Islet of Langerhans (tissue), 1 donor: ENCODE measurements around the gene TRAF3.
"Not testable (repeated sequence)": the region's sequence is repeated elsewhere in the genome, so short reads cannot be mapped to it uniquely, and the experiment has no call there.

Source experiments
- FAIRE-seq: peaks from one replicate; lab custom pipeline; 2011; peaks lifted over from hg19 to GRCh38; lab: Jason Lieb, UNC

Gene TRAF3

DNA sequence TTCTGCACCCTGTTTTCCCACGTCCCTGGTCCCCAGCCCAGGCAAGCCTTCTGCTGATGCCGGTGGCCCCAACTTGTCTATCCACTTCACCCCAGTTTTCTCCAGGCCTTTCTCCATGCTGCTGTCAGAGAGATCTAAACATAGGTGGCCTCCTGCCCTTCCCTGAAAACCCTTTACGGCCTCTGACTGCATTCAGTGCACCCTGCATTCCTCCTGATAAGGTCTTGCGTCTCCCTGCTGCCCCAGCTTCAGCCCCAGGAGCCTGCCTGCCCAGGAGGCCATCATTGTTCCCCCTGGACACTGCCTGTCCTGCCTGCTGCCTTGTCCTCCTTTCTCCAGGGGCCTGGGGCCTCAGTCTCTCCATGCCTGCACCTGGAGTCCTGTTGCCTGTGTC lies 29.8 kb downstream of the TRAF3 start:
- no peak for FAIRE-seq

DNA sequence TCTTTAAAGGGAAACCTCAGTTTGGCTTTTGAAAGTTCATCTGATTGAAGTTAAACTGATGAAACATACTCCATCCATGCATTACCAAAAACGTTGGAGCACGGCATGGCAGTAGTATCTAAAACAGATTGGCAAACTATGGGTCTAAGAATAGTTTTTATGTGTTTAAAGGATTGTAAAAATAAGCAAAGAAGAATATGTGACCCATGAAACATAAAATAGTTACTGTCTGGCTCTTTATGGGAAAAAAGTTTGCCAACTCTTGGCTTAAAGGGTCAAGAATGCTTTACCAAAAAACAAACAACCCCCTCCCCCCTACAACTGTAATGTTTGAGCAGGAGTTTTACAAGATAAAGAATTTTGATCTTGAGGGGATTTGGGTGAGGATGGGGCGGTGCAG lies 32.6 kb downstream of the TRAF3 start:
- no peak for FAIRE-seq

DNA sequence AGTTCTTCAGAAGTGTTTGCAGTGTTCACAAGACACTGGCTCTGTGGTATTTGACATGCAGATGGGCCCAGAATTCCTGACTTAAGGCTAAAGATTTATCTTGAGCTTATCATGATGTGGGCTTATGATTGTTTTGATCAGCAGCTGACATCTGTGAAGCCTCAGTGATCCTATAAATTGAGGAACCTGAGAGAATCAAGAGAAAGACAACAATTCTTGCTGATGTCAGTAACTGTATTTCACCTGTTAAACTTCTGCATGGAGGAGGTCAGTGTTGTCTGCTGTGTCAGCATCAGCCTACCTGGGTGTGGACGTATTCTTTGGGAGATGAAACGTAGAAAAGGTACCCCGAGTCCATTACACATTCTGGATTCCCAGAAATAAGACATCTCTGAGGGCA lies 33.3 kb downstream of the TRAF3 start:
- no peak for FAIRE-seq

DNA sequence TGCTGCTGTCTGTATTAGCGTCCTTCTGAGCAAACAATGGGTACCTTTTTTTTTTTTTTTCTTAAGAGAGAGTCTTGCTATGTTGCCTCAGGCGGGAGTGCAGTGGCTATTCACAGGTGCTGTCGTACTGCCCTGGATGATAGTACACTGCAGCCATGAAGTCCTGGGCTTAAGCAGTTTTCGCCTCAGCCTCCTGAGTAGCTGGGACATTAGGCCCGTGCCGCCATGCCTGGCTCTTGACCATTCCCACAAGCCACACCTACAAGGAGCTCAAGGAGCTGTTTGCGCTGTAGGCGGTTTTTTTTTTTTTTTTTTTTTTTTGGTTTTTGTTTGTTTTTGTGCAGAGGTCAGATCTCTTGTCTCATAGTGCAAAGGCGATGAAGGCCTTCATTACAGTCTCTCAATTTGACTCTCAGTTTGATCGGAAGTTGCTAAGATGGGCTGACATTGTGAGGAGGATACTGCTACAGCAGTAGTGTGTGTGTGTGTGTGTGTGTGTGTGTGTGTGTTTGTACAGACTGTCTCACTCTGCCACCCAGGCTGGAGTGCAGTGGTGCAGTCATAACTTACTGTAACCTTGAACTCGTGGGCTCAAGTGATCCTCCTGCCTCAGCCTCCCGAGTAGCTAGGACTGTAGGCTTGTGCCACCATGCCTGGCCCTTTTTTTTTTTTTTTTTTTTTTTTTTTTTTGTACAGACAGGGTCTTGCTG lies 34.2 kb downstream of the TRAF3 start:
- FAIRE-seq, result no peak

GRCh38 chr14:102811971-102812370 lies 34.7 kb downstream of the TRAF3 start:
- FAIRE-seq, result no peak

- no peak for FAIRE-seq
These were observed 36.4 kb downstream of the TRAF3 start for GRCh38 chr14:102813691-102814090.

DNA sequence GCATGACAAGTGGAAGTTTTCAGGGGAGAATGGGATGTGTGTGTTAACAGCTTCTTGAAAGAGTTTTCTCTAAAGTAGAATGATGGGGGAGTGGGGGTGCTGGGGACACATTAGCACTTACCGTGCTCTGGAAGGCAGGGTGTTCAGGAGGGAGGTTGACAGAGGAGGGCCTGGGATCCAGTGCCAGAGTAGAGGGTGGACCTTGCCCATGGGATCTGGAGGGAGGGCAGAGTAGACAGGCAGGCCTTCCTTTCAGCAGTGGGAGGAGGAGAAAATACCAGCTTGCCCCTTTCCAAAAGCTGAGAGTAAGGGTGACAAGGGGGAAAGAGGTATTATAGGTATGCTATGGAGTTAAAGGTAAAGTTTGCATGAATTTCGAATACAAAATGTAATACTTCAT lies 40.1 kb downstream of the TRAF3 start:
- no peak for FAIRE-seq

DNA sequence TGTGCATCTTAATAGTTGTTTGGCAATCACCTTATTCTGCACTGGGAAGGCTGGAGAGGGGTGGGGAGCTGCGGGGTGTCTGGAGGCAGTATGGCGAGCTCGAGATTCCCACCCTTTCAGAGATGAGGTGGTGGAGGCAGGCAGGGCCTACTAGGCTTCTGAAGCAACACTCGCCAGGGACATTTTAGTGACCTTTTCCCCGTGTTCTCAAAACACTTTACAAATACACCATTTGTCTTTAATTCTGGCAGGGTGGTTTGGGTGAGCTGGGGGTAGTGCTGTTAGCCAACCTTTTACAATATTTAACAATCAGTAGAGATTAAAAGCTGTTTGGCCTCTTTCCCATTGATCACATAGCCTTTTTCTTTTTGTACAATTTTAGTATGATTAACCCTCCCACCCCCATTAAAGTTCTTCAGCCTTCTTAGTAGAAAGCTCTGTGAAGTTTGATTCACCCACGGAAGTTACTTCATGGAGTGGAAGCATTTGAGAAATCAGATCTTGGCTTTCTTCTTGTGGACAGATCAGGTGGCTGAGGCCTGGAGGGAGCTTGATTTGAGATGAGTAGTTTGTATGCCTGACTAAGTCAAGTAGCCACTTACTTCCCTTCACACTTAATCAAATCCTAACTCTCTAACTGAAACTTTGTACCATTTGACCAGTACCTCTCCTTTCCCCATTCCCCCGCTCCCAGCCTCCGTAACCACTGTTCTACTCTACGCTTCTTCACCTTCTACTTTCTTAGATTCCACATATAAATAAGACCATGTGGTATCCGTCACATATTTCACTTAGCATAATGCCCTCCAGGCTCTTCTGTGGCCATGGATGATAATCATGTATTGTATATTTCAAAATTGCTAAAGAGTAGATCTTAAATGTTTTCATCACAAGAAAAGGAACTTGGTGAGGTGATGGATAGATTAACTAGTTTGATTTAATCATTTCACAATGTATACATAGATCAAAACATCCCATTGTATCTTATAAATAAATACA lies 41.0 kb downstream of the TRAF3 start:
- no peak for FAIRE-seq

DNA sequence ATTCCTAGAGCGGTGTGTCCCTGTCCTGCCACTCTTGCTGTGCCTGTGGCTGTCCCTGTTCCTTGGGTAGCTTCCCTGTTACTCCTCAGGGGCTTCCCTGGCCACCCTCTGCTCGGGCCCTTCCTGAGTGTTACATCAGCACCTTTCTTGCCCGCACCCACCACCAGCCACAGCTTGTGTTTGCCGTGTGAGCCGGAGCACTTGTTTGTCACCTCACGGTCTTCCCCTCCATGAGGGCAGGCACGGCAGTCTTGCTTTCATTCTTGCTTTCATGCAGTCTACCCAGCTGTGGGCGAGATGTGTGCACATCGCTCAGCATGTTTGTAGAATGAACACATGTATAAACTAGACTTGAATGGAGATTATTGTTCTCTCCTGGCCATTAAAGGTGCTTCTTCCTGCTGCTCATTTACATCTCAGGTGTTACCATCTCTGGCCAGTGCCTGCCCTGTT lies 42.0 kb downstream of the TRAF3 start:
- no peak for FAIRE-seq

DNA sequence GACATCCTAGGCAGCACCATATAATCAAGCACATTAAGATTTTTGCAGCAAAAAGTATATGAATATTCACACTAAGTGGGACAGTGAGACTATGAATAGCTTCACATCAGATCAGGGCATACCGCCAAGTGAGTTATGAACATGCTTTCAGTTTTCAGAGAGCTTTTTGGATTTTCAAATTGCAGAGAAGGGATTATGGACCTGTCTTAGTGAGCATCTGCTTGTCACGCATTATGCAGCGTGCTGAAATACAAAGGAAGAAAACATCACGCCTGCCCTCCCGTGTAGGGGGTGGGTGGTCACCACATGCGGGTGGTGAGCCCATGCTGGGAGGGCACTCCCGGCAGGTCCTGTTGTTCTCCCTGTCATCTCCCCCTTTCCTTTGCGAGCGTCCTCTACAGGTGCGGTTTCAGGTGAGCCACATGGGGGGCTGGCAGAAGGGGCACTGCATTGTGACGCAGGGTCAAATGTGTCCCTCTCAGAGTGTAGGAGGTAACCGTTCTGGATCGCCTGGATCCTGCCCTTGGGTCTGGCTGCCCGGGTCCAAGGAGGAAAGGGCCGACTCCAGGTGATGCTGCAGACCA lies 42.6 kb downstream of the TRAF3 start:
- no peak for FAIRE-seq

DNA sequence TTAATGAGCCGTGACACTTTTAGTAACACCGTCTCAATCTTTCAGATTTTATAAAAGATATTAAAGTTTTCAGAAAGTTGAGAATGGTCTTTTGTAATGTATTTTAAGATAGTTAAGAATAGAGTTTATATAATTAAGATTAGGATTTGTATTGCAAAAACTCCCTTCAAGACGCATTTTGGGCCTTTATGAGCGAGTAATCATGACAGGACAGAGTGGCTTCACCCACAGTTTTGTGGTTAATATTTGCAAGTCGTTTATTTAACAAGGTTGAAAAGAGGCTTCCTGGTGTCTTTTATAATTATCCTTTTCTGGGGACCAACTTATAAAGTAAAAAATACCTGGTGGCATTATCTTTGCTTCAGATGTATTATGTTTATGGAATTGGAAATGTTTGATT lies 44.0 kb downstream of the TRAF3 start:
- no peak for FAIRE-seq

DNA sequence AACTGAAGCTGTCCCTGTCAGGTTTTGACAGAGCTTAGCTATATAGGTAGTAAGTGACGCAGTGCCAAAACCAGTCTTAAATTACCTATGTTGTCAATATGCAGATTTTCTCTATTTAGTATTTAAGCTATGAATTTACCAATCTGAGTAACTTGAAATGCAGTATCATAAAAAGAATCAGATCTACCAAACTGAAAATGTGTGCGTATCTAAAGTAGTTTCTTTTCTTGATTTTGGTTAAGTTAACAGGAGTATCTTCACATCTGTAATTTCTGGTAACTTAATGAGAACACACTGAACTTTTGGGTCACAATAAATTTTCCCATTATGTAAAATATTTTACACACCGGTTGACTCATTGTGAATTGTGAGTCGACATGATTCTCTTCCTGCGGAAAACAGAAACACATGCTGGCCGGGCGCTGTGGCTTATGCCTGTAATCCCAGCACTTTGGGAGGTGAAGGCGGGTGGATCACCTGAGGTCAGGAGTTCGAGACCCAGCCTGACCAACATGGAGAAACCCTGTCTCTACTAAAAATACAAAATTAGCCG lies 45.1 kb downstream of the TRAF3 start:
- FAIRE-seq, result no peak

DNA sequence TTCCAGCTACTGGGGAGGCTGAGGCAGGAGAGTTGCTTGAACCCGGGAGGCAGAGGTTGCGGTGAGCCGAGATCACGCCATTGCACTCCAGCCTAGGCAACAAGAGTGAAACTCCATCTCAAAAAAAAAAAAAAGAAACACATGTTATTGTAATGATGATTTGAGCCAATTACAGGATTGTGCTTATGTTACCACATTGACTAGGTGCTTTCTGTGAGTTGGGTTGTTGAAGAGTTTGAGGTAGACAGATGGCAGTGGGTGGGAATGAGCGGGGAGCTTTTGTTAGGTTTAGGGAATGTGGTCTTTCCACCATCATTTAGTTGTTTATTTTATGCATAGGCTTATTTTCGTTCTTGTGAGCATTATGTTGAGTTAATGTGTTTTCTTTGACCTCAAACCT lies 45.6 kb downstream of the TRAF3 start:
- FAIRE-seq, result not testable (repeated sequence)

- no peak for FAIRE-seq
These were observed 46.3 kb downstream of the TRAF3 start for GRCh38 chr14:102823546-102823945.

DNA sequence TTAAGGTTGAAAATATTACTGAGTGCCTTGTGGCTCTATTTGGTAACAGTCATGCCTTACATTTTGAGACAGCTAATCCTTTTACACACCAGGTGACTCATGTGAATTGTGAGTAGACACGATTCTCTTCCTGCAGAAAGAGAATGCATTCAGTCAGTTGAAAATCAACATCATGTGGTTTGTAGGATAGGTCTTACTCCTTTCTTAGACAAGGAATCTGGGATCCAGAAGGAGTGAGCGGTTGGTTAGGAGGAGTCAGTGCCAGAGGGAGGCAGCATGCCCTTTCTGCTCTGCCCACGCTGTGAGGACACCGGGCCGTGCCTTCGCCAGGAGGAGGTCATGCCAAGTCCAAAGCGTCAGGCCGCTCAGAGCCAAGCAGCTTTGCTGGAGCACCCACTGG lies 47.6 kb downstream of the TRAF3 start:
- no peak for FAIRE-seq

- FAIRE-seq, result no peak
These were observed 48.3 kb downstream of the TRAF3 start for GRCh38 chr14:102825307-102826095.

GRCh38 chr14:102826161-102826560 lies 48.9 kb downstream of the TRAF3 start:
- no peak for FAIRE-seq

DNA sequence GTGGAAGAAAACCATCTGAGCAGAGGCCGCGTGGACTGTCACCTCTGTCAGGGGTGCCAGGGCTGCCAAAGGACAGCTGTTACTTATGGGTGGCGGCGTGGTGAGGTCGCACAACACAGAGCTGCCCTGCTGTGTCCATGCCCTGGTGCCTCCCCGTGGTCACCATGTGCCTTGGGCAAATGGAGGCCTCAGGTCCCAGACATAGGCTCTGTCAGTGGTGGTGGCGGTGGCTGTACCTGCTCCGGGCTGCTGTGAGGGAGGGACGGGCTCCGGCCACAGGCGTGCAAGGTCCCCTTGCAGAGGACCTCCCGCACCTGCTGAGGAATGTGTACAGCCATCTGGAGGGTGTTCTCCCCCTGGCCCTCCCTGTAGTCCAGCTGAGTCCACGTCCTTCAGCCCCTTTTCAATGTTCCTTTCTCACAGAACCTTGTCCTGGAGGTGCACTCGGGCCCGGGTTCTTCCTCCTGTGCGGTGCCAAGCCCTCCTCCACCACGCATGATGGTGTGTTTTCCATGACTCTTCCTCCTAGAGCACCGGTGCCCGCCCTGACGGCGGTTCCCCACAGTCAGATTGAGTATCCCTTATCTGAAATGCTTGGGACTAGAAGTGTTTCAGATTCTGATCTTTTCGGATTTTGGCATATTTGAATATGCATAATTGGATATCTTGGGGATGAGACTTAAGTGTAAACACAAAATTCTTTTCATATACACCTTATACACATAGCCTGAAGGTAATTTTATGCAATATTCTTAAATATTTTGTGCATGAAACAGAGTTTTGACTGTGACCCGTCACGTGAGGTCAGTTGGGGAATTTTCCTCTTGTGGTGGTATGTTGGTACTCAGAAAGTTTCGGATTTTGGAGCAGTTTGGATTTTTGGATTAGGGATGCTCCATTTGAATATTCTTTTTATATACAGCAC lies 49.8 kb downstream of the TRAF3 start:
- no peak for FAIRE-seq

DNA sequence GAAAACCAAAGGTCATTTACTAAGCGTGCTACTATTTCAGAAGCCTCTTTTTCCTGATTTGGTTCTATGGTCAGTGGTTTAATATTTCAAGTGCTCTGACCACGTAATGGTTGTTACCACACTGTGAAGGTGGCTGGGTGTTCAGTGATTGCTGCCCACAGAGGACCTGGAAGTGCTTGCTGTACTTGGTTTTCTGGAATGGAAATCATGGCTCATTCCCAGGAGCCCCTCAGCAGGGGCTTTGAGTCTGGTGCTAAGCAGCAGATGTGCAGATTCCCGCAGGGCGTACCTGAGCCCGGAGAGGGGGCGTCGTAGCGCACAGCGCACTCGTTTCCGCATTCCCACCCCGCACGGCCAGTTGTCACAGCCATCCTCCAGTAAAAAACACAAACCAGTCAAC lies 50.5 kb downstream of the TRAF3 start:
- FAIRE-seq, result no peak

DNA sequence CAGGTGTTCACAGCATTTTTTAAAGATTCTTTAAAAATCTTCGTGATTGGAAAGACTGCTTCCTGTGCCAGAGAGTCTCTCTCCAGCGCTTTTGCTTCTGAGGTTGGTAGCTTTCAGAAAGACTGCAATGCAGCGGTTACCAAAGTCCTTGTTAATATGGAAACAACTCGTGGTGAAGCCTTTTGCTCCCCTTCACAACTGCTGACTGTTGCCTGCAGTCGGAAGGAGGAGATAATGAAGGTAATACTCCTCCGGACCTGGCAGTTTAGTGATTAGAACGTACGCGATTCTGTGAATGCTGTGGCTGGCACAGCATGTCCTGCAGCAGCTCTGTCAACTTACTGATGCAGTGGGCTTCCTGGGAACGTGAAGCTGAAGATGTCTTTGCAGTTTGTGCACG lies 50.9 kb downstream of the TRAF3 start:
- no peak for FAIRE-seq

DNA sequence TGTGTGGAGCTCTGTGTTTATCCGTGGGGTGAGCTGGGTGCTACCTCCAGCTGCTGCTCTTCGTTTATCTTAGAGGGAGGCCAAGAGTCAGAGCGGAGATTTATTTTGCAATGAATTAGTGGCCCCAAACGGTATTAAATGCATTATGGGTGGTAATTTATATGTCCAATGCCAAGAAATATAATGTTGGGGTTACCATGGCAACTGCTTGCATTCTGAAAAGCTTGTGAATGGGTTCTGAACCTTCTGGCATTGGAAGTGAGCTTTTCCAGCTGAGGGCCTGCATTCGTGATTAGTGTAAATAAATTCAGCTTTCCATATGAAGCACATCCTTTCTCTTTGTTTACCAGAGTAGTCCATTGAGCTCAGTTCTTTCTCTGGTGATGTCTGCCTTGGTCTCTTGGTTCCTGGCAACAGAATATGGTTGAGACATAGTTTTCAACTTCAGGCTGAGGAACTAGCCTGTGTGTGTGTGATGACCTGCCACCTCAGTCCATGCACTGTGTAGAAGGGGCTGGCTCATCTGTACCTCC lies 51.8 kb downstream of the TRAF3 start:
- no peak for FAIRE-seq
